Measurements from ENCODE around the gene NOX3.

NOX3 gene

DNA sequence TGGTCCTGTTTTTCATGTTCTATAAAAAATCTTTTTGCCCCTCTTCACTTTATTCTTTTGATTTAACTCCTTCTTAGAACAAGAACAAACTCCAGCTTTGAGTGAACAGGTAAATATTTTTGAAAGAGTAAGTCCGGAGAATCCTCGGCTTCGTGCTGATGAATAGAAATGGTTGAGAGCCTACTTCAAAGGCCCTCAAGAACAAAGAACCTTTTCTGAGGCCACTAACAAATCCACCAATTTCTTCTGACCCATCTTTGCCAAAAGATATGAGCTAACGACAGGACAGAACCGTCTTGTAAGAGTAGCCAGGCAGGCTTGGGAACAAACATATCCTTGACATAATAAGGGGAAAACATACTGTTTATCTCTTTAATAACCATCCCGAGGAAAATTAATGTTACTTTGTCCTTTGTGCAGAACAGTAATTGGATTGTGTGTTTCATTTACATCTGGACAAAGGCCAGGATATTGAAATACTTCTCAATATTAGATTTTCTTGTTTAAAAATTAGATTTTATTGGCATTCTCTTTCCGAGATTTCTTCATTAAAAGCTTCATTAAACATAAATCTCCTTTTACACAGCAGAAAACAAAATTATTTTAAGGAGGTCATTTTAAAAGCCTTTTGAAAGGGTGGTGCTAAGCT lies 52.9 kb downstream of the NOX3 start:
- no peak for DNase-seq (ENCODE audit: low read depth)
- H3K4me3 ChIP-seq (ENCODE audit: low read length): no peak overlapping the region
- TF ChIP-seq CTCF (IDR thresholded peaks at IDR 0.05; ENCODE audit: insufficient read depth, low read depth, low read length, missing control alignments): no peak

GRCh38 chr6:155400654-155400965 lies 55.0 kb downstream of the NOX3 start:
- no peak for TF ChIP-seq CTCF (IDR thresholded peaks at IDR 0.05; ENCODE audit: insufficient read depth, low read depth, low read length, missing control alignments)
- H3K4me3 ChIP-seq (ENCODE audit: low read length): no peak overlapping the region
- DNase-seq (ENCODE audit: low read depth): no peak

DNA sequence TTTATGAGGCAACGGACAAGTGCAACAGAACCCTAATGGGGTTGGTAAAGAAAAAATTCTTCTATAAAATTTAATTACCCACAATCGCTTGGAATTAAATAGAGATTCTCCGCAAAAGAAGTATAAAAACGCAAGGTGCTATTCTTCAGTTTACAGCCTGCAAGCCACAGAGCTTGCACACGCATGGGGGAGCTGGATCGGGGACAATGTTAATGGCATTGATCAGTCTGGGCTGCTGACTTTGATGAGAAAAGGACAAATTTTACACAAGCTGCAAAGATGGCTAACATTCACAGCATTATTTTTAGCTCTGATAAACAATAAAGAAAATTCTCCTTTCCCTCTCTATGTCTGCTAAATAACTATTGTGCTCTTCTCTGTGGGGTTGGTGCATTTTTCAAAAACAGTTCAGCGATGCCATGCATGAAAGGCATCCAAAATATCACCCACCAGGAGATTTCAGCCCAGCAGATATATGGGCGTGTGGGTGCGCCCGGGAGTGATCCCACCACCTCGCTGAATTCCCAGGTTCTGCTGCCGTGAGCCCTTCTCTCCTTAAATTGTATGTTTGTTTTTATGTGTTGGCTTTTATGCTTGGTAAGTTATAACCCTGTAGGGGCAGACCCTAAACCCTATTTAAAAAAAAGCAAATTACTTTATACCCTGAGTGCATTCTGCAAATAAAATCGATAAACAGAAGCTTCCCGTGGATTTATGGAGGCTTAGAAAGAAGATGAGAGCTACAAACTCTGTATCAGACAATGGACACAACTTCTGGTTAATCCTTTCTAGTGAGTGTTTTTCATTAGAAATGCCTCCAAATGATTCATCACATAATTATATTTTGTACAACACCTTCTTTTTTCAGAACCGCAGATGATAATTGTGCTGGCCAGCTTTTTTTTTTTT lies 55.6 kb downstream of the NOX3 start:
- no peak for TF ChIP-seq CTCF (IDR thresholded peaks at IDR 0.05; ENCODE audit: insufficient read depth, low read depth, low read length, missing control alignments)
- no peak overlapping the region for H3K4me3 ChIP-seq (ENCODE audit: low read length)
- DNase-seq (ENCODE audit: low read depth): no peak

DNA sequence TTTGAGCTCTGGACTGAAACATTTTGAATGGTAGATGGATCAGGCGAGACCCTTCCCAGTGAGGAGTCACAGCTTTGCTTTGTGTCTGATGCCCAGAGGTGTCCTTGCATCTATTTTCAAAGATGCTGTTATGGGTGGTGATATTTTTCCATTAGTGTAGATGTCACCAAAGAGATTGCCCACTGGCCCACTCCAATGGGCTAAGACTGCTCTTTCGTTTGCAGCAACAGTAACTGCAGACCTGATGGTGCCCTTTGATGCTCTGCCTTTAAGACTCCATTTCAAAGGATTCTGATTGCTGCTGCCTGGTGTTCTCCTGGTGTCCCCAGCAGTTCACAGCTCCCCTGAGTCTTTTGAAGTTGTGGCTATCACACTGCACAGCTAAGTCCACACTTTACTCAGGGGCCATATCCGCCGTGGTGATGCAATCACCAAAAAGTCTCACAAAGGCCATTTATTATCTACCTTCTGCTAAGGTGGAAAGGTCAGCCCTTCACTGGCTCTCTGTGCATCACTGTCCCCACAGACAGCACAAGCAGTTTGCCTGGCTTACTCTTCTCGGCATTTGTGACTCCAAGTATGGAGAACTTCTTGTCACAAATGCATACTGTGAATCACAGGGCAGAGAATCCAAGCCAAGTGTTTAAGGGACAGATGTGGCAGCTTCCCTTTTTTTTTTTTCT lies 56.4 kb downstream of the NOX3 start:
- DNase-seq (ENCODE audit: low read depth): no peak
- TF ChIP-seq CTCF (IDR thresholded peaks at IDR 0.05; ENCODE audit: insufficient read depth, low read depth, low read length, missing control alignments): no peak
- no peak overlapping the region for H3K4me3 ChIP-seq (ENCODE audit: low read length)

GRCh38 chr6:155398701-155399061 lies 57.0 kb downstream of the NOX3 start:
- DNase-seq (ENCODE audit: low read depth): no peak
- no peak overlapping the region for H3K4me3 ChIP-seq (ENCODE audit: low read length)
- TF ChIP-seq CTCF (IDR thresholded peaks at IDR 0.05; ENCODE audit: insufficient read depth, low read depth, low read length, missing control alignments): no peak

DNA sequence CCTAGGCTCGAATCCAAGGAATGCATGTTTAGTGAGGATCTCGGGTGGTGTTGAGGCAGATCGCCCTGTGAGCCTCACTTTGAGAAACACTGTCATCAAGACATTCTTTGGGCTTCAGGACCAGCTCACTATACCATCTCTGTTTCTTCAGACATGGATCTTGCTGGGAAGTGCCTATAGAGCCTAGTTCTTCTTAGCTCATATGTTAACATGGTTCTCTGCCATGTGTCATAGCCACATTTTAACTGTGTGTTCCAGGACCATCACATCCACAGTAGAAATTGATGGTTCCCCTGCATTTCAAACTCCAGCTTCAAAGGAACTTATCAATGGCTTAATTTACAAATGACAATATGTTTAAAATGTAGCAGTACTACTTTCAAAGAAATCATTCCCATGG lies 57.4 kb downstream of the NOX3 start:
- DNase-seq (ENCODE audit: low read depth): no peak
- no peak overlapping the region for H3K4me3 ChIP-seq (ENCODE audit: low read length)
- TF ChIP-seq CTCF (IDR thresholded peaks at IDR 0.05; ENCODE audit: insufficient read depth, low read depth, low read length, missing control alignments): no peak
